RWPE1 (cell line): Measurements from ENCODE around the gene DLGAP1.

ENCODE experiments used
- CTCF ChIA-PET: fragments of 350-600 bp; sonication (Branson Sonifier 250); formaldehyde crosslinking; extraction: SDS; loops from one replicate; lab custom pipeline; 2021; lab: Yijun Ruan, JAX
- POLR2A ChIA-PET: fragments of 400-600 bp; formaldehyde crosslinking; extraction: SDS; loops from one replicate; lab custom pipeline; 2020; ENCODE audit warnings: antibody characterized with exemption; ENCODE audit not compliant: low non-redundant PET; lab: Yijun Ruan, JAX
- DNase-seq: peaks from one replicate; pipeline ENCODE4 v3.0.0; 2012; ENCODE audit warnings: low spot score
- H3K27ac ChIP-seq: fragments of 450-650 bp; 2 replicates; pipeline ENCODE4 v1.5.1; 2017
- TF ChIP-seq, protein P1 (sequence below): fragments of 450-650 bp; conservative IDR thresholded peaks from 2 replicates; pipeline ENCODE4 v1.5.1; 2017; ENCODE audit warnings: low read depth, mild to moderate bottlenecking

Gene DLGAP1

DNA sequence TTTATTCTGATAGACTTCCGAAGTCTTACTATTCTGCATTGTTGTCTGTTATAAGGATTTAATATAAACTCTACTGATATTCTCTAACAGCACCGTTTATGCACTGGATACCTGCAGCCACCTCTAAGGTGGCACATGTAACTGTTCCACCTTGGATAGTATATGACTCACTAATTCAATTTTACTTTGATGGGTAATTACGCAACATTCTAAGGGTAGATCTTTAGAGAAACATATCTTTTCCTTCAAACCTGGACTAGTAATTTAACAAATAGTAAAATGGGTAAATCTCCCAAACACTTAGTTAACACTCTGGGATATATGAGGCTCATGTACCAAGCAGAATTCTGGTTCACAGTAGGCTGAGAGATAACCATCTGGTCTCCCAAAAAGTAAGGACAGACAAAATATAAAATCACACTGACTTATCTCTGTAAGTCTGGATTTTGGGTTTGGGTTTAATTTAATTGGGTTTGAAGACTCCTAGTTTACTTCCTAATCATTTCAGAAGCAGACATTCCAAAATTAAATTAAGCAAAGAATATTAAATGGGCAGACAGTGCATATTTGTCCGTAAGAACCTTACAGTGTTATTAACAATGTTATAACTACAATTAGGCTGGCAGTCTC, 590.3 kb downstream of the DLGAP1 start:
- CTCF ChIA-PET = no interaction called here

DNA sequence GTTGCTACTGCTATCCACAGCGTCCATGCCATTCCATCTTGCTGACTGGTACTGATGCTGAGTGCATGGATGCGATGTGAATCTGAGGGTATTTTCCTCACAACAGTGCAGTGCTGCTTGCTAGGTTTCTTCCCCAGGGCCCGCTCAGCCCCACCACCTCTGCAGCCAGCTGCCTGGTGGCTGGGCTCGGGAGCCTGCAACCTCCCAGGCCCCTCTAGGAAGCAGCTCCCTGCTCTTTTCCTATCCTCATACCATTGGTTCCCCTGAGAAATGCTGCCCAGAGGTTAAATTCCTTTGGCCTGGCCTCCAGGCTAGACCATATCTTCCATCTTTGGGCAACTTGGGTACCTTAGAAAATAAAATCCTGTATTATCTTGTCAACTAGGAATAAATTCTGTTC, 591.5 kb downstream of the DLGAP1 start:
- no peak for DNase-seq
- TF ChIP-seq, protein P1, sequence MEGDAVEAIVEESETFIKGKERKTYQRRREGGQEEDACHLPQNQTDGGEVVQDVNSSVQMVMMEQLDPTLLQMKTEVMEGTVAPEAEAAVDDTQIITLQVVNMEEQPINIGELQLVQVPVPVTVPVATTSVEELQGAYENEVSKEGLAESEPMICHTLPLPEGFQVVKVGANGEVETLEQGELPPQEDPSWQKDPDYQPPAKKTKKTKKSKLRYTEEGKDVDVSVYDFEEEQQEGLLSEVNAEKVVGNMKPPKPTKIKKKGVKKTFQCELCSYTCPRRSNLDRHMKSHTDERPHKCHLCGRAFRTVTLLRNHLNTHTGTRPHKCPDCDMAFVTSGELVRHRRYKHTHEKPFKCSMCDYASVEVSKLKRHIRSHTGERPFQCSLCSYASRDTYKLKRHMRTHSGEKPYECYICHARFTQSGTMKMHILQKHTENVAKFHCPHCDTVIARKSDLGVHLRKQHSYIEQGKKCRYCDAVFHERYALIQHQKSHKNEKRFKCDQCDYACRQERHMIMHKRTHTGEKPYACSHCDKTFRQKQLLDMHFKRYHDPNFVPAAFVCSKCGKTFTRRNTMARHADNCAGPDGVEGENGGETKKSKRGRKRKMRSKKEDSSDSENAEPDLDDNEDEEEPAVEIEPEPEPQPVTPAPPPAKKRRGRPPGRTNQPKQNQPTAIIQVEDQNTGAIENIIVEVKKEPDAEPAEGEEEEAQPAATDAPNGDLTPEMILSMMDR = no peak
- ChIA-PET POLR2A (no interaction called here), CTCF (no interaction called here)
- H3K27ac ChIP-seq = no peak overlapping the region

More for the DNA sequence above, 590.3 kb downstream of the DLGAP1 start:
- TF ChIP-seq, protein P1 = no peak
- H3K27ac ChIP-seq = no peak overlapping the region
- DNase-seq = no peak
- POLR2A ChIA-PET = no interaction called here

DNA sequence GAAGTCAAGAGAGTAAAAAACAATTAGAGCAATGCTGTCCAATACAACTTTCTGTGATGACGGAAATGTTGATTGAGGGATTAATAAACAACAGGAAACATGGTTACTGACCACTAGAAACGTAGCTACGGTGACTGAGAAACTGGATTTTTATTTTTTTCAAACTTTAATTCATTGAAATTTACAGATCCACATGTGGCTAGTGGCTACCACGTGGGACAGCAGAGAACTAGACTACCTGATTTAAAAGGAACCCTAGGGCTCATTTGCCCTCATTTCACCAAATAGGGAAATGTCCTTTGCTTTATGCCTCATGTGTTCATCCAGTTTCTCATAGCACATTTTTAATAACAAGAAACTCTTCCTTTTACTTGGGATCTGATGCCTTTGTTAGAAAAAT, 592.1 kb downstream of the DLGAP1 start:
- CTCF ChIA-PET = no interaction called here
- no peak for DNase-seq

GRCh38 chr18:3861495-3861894, 593.6 kb downstream of the DLGAP1 start:
- TF ChIP-seq, protein P1 = no peak
- CTCF ChIA-PET = no interaction called here
- no peak for DNase-seq
- POLR2A ChIA-PET = no interaction called here
- no peak overlapping the region for H3K27ac ChIP-seq

More for the DNA sequence above, 592.1 kb downstream of the DLGAP1 start:
- H3K27ac ChIP-seq = no peak overlapping the region
- TF ChIP-seq, protein P1 = no peak
- POLR2A ChIA-PET = interaction anchor here (0.5 kb wide), 1 partner anchor 267 kb away, joined by 5 read pairs; no protein-coding TSS in a partner anchor

DNA sequence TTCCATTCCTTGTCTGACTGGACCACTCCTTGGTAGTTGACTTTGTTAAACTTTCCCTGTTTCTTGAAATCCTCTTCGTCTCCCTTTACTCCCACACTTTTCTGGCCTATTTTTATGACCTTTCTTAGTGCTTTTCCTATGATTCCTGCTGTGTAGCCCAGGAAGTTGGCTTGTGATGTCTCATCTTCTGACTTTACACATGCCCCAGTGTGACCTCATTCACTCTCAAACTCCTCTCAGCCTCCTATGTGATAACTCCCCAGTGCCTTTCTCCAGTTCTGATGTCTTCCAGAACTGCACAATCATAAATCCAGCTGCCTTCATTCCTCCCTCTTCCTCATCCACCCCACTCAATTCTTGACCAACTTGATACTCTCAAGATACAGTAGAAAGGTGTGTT, 597.6 kb downstream of the DLGAP1 start:
- POLR2A ChIA-PET = no interaction called here
- no peak for DNase-seq
- TF ChIP-seq, protein P1 = no peak
- H3K27ac ChIP-seq = no peak overlapping the region
- CTCF ChIA-PET = interaction anchor here (0.6 to 1.5 kb wide), 3 partner anchors 12 to 52 kb away, joined by 3 to 4 read pairs (median 3); no protein-coding TSS in a partner anchor

DNA sequence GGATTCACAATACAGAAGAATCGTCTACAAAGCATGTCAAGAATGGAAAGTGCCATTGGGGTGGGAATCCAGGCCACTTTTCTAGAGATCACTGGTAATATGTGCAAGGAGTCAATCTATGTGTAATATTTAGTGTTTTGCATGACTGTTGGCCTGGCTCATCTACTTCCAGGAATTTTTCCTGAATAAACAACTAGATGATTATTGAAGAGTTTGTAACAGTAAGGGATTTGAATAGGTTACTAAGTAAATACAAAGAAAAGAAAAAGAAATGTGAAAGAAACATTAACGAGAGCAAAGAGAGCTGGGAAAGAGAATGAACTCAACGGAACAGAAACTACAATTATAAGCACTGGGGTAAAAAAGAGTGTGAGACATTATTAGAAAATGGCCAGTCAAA, 599.1 kb downstream of the DLGAP1 start:
- TF ChIP-seq, protein P1 = no peak
- ChIA-PET CTCF (no interaction called here), POLR2A (no interaction called here)
- H3K27ac ChIP-seq = no peak overlapping the region
- DNase-seq = no peak
